Glomerular visceral epithelial cell (primary cell): ENCODE measurements around the gene LRRC8D.

Source experiments
- DNase-seq: peaks from one replicate; pipeline ENCODE4 v3.0.0-alpha.2; 2016; ENCODE audit errors: extremely low spot score

Gene LRRC8D

DNA sequence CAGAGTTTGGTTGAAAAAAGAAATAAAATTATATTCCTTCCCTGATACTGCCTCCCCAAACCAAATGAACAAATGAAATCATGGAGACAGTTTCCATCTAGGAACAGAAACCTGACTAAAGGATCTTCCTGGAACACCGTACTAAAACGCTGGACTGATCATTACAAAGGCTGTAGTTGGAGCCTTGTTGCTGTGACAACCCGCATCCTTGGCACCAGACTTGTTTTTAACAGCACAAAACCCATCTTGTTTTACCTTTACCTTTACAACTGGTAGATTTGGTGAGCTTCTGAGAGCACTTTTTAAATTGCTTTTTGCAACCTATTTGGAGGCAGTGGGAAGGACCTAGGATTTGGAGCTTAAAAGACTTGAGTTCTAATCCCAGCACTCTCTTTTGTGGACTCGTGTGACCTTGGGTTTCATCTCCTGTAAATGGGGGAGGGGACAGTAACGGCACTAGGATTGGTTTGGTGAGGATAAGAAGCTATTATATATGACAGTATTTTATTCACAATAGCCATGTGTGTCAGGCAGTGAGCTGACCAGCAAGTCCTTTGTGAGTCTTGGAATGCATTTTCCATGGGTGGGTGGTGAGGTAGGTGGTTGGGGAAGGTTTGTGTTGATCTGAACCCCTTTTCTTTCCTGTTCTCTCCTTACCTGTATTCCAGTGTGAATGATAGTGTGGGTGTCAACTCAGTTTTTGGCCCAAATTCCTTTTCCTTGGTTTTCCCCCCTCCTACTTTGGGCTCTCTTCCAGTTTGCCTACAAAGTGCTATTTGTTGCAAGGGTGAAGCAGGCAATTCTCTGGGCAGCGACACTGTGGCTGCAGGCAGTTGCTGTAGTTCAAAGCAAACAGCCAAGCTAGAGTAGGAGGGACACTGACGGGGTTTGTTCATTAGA lies 12.6 kb downstream of the LRRC8D start:
- DNase-seq = no peak

DNA sequence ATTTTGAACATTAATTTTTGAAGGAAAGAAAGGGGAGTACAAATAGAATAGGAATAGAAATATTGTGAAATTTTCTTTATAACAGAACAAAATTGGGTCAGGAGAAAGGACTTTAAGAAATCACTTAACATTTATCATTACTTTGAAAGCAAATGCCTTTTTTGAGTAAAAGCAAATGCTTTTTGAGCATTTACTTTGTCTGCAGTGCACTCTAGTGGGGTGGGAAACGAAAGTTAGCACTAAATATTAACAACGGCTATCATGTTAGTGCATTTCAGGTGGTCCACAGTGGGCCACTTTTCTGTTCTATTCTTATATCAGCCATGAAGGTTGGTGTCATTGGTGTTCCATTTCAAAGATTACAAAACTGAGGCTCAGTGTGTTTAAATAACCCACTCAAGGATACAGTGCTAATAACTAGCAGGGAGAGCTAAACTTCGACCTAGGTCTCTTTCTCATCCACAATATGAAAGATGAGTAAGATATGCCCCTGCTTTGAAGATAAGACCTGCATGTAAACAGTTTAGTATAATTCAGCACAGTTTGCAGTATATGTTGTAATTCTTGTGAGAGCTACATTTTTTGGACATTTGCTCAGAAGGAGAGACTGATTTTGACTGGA lies 13.4 kb downstream of the LRRC8D start:
- DNase-seq = no peak

DNA sequence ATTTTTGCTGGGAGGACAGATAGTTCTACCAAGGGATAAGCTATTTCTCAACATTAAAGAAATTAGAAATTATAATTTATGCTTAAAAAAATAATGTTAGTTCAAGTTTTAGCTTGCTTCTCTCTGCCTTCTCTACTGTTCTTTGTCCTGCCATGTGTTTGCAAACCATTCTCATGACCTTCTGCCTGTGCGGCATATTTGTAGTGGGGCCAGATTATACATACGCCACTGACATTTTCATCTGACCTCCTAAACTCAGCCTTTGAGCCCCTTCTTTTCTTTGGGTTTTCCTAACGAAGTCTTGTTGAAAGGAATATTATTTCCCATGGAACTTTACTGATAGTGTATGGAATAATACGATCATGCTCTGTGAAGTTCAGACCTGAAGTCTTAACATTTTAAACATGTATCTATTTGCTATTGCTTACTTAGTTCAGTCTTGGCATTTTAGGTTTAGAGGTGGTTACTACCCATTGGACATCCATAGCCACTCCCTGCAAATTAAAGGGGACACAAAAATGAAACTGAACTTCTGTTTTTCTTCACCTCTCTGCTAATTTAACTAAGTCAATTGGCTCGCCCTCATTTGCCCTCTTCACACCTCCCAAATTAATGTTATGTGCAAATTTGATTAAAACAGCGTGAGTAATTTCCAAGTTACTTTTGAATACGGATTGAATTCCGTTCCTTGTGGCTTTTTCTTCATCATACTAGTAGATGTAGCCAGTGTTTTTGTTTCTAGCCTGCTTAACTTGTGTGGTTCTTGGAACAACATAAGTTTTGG lies 15.6 kb downstream of the LRRC8D start:
- no peak for DNase-seq

DNA sequence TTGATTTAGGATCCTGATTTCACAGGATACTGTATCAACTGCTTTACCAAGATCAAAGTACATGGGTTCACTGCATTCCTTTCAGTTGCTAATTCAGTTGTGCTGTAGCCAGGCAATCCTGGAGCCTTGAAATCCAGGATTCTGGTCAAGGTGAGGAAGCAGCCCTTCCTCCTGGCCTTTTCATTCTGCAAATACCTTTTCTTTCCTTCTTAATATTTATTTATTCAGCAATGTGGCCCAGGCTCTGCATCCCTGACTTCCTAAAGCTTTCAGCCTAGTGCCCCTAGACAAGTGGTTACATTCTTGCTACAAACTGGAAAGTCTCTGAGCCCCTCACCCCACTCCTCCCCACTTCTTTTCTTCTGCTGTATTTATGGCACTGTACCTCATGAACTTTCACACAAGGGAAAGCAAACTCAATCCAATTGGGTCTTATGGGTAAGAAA lies 16.2 kb downstream of the LRRC8D start:
- no peak for DNase-seq

DNA sequence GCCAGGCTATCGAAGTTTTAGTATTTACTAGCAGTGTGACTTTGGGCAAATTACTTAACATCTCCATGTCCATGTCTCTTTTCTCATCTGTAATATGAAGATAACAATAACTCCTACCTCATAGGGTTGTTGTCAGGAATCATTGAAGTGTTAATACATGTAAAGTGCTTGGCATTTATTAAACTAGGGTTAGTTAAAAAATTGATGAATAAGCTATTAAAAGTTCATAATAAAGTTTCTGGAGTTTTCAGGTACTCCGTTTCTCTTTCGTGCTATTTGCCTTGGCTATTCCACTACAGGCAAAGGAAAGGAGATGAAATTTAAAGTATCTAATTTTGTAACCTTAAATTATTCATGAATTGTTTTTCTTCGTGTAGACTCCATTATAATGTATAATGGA lies 16.7 kb downstream of the LRRC8D start:
- no peak for DNase-seq

DNA sequence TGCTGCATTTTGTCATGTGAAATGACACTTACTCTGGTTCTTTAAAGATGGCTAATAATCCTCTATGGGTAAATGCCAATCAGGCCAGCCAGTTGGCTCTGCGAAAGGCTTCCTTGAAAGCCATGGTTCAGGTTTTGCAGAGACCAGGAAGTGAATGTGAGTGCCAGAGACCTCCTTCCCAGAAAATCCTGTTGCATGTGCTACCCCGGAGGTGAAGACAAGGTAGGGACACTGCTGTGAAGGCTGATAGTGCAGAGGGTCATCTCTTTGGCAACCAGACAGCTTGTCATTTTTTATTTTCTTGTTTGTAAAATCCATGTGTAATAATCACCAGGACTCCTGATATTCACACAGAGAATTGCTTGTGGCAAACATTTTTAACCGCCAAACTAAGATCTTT lies 18.7 kb downstream of the LRRC8D start:
- DNase-seq = no peak

DNA sequence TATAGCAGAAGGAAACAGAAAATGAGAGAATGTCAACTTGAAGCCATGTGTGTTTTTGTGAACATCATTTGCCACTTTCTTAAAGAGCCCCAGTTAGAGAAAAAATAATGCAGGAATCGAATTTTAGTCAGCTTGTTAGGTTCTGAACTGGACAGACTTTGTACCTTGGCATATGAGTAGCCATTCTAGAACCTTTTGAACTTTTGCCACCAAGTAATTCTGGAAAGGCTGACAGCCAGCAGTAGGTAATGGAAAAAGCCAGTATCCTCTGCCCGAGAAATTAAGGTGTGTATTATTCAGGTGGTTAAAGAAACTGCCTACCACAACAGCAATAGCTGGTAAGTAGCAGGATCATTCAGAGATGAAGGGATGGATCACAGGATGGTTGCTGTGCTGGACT lies 20.7 kb downstream of the LRRC8D start:
- DNase-seq = no peak

DNA sequence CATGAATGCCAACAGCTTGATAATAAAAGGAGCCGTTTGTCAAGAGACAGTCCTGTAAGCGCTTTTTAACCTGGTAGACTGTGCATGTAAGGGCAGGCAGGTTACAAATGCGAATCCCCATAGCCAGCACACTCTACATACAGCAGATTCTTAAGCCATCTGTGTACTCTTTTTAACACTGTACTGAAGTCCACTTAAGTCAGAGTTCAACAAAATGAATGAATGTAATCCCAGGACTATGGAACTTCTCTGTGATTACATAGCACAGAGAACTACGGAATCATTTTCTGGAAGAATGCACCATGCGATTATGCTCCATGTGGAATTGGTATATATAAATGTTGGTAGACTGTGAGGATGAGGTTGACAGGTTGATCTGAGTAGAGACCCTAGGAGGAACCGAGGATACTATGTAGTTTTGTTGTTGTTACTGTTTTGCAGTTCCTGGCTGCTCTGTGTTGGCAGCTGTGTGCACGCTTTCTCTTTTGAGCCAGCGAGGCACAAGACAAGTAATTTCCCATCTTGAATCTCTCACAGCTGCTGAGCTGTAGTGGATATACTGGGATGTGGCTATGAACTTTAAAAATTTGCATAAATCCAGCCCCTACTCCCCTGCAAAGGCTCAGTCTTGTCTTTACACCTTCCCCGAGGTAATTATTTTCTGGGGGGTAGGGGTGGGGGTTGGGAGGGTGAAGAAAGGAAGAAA lies 21.9 kb downstream of the LRRC8D start:
- no peak for DNase-seq

DNA sequence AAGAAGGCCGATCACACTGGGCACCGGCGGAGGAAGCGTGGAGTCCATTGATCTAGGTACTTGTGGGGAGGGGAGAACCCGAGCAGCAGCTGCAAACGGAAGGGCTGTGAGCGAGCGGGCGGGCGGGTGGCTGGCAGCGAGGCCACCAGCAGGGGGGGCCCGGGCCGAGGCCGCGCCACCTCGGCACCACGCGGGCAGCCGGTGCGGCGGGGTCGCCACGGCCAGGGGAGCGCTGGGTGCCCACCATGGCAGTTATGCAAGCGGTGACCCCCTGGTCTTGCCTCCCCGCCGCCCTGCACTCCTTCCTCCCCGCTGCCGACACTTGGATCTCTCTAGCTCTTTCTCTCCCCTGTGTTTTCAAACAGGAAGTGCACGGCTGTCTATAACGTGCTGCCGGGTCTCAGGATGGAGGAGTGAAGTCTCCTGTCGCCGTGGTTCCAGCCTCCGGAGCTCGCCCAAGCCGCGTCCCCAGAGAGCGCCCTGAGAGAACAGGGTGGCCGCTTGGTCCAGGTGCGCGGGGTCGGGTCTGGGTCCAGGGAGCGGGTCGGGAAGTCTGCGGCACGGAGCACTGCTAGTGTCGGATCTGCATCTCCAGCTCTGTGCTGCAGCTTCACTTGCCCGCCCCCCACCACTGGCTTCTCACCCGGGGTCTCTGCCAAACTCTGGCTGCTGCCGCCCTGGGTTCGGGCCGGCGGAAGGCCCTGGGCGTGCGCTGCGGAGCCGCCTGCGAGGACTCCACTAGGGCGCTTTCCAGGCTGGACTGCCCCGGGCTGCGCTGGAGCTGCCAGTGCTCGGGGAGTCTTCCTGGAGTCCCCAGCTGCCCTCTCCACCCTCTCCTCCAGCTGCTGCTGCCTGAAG lies 22.7 kb downstream of the LRRC8D start:
- DNase-seq = peak; percentile 76

DNA sequence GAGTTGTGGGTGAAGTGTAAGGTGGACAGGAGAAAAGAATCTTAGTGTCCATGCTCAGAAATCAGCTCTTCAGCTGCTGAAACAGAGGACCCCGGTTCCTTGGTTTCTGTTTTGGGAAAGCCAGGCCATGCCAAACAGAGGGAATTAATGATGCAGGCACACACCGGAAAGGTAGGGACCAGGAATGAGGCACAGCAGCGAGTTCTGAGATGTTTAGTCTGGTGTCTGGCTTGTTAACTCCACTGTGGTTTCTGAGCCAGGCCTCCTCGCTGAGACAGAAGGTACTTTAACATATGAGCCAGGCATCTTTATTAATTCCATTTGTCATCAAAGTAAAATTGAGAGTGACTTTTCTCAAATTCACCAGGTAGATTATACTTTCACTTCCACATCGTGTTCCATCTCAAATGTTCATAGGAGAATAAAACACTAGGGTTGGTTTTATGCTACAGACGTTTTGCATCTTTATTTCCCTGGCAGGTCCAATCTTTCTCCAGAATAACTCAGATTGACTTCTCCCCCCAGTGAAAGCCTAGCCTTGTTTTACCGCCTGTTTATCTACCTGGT lies 23.5 kb downstream of the LRRC8D start:
- DNase-seq = no peak

DNA sequence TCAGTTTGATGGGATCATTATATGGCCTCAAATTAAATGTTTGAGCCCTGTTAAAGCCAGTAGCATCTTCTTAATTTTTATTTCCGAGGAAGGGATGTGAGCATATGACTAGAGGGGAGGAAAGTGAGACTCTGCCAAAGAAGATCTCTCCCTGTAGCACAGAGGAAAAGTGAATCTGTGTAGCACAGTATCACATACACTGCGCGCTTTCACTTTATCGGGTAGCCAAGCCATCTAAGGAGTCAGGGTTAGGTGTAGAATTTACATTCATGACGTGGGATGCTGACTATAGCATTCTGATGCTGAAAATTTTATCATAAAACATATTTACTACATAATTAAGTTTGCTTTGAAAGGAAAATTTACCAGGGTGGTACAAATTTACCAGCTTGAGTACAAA lies 24.0 kb downstream of the LRRC8D start:
- no peak for DNase-seq

DNA sequence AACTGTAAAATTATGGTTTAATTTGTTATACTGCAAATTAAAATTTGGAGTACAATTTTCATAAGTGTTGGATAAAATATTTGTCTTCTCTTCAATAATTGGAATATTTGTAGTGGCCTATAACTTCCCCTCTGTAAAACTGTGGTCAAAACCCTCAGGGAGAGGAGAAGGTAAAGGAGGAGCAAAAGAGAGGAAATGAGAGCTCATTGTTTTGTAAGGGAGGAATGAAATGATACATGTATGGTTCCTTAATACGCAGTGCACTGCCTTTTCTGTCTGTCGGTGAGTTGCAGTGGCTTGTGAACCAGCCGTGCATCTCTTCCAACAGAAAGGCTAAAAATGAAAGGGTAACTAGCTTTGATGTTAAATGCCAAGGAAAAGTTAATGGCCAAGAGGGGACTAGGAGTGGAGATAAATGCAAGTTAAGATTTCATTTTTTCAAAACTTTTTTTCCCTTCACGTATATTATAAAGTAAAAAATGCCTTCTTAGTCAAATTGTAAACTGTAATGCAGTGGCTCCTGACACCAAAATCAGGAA lies 26.4 kb downstream of the LRRC8D start:
- no peak for DNase-seq

DNA sequence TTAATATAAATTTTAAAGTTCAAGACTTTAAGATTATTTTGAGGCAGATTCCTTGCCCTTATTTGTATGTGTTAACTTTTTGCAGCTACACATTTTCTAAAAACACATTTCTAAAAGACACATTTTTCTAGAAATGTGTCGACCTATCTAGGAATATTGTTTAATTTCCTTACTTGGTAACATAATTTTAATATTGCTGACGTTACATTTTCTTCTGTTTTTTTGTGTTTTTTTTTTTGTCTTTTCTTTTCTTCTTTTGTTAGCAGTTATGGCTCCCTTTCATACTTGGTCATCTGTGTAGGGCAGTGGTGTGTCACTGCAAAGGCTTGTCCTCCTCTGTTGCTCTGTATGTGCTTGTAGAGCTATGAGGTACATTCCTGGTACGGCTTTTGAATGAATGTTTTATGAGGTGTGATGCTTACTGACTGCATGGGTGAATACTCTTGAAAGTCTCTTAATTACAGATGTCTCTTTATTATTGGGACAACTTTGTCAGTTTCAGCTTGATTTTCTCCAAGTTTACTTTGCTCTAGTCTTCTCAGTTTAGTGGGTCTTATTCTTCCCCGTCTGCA lies 30.1 kb downstream of the LRRC8D start:
- DNase-seq = no peak

DNA sequence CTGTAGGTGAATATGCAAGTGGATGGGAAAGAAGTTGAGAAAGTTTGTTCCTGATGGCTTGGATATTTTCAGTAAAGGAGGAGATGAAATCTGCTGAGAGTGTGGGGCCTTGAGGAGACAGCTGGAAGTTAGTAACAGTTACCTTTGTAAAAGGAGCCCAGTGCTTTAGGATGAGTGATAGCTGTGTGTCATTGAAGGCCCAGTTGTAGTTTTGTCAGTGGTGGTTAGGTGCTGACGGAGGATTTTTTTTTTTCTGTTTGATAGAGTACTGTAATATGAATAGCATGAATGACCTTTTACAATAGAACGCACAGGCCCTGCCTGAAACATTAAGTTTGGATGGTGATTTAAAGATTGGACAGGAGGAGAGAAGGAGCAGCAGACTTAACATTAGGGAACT lies 33.3 kb downstream of the LRRC8D start:
- DNase-seq = no peak

DNA sequence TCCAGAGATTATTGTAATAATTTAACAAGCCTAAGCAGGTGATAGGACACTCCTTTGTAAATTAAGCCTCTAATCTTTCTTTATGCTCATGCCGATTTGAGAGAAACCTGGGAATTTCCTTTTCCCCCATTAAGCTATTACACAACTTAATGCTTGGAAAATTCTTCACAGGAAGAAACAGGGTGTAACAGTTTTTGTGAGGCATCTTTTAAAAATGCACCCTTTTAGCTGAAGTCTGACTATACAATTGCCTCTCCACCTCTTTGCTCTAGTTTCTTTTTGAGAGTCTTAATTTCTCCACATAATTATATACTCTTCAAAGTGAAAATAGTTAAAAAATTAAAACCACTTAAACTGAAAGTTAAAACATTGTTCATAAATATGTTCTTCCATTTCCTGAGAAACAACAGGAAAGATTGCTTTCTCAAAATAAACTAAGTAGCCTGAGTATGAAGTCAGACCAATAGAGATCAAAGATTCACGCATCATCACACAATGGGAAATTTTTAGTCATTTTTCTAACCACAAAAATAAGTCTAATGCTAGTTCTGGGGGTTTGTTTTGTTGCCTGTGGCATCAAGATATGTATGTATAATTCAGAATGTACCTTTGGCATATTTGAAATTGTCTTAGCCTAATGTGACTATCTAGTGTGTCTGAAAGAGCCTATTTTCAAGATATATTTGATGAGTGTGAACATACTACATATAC lies 34.7 kb downstream of the LRRC8D start:
- DNase-seq = peak; percentile 46

DNA sequence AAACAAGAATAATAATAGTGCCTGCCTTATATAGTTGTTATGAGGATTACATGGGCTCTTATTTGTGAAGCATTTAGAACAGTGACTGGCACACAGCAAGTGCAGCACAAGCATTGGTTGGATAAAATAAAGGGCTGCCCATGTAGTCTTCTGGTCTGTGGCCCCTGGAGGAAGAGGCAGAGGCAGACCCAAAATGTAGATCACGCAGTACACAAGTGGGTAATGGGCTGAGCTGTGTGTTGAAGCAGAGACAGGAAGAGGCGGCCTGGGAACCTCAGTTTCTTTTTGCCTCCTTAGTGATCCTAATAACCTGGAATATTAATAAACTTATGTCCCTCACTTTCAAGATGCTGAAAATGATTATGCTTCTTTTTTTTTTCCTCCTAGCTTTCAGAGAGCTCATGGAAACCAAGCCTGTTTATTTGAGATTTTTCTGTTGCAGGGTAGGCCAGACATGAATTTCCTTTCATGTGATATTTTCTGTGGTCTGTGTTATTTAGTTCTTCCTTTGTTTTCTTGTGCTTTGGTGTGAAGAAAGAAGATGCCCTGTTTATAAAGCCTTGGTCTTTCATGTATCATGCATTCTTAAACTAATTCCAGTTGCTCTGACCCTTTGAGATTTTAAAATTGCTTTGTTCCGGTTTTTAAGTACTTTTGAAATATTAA lies 42.5 kb downstream of the LRRC8D start:
- no peak for DNase-seq

DNA sequence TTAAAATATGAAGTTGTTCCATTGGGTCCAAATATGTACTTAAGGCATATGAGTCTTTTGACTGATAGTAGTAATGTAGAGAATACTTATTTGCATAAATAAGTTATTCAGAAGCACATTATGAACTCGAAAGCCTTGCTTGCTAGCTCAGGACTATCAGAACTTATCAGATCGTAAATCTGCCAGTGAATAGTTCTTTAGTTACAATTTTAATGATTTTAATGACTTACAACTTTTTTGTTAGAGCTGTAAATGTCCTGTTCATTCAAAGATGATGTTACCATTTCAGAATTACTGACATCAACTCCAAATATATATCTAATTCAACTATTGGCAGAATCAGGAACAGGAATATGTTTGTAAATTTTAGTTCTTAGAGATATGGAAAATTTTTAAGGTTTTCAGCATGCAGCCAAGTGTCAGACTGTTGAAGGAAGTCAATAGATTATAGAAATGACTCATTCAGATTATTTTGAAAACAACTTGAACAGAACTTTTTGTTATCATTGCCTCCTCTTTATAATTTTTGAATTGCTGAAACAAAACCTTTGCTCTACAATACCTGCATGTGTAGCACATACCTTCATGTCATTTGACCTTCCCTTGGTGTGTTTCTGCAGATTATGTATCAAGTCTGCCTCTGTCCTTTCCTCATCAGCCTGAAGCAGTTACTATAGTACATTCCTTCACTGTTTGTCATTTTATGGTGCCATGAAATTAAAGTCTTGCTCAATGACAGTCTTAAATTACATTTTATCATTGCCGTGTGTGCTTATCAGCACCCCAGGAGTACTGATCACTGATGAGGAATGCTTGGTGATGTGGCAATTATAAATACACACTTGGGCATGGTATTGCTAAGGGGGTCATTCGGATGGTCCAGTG lies 44.9 kb downstream of the LRRC8D start:
- peak; percentile 15 for DNase-seq

DNA sequence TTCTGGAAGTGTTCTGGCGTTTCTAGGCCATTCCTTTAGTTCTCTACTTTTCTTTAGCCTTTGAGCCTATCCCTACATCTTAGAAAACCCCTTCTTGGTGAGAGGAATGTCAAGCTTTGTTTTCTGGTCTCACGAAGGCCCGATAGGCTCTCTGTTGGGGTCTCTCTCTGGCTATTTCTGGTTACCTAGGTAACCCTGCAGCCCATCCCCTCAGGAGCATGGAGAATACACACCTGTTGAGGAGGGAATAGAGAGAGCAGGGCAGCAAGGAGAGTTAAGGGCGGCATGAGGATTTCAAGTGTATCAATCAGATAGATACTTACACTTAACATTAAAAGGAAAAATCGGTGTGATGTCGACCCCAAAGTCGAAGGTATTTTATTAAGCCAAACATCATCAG lies 45.7 kb downstream of the LRRC8D start:
- no peak for DNase-seq
